HepG2 (cell line): ENCODE results near the gene THRAP3.

Experiments used
- CREM ChIP-seq, 2 experiments: sonication (generic) in 1 of 2; formaldehyde crosslinking in 1 of 2; IDR thresholded peaks; 2 replicates each; pipeline versions ENCODE4 v1.4.0 to v1.6.1; 2016 to 2020; ENCODE audit warnings: antibody characterized with exemption in 1 of 2, mild to moderate bottlenecking in 1 of 2, missing genetic modification reagents in 1 of 2
- POLR2AphosphoS5 ChIP-seq: IDR thresholded peaks from 2 replicates; pipeline ENCODE4 v1.6.1; 2012; ENCODE audit warnings: low read depth, low read length
- TF ChIP-seq, protein P1 (sequence below), 2 experiments: sonication (generic) in 1 of 2; formaldehyde crosslinking in 1 of 2; IDR thresholded peaks; 2 replicates each; pipeline versions ENCODE4 v1.4.0 to v1.6.1; 2016 to 2020; ENCODE audit warnings: borderline replicate concordance in 1 of 2, low read depth in 1 of 2, mild to moderate bottlenecking in 1 of 2, missing genetic modification reagents in 1 of 2

- TF ChIP-seq POLR2AphosphoS5: no peak
- TF ChIP-seq, protein P1, sequence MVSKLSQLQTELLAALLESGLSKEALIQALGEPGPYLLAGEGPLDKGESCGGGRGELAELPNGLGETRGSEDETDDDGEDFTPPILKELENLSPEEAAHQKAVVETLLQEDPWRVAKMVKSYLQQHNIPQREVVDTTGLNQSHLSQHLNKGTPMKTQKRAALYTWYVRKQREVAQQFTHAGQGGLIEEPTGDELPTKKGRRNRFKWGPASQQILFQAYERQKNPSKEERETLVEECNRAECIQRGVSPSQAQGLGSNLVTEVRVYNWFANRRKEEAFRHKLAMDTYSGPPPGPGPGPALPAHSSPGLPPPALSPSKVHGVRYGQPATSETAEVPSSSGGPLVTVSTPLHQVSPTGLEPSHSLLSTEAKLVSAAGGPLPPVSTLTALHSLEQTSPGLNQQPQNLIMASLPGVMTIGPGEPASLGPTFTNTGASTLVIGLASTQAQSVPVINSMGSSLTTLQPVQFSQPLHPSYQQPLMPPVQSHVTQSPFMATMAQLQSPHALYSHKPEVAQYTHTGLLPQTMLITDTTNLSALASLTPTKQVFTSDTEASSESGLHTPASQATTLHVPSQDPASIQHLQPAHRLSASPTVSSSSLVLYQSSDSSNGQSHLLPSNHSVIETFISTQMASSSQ (IDR thresholded peaks at IDR 0.05; ENCODE audit: low read depth): no peak
- TF ChIP-seq, protein P1 (CRISPR knock-in tag; IDR thresholded peaks at IDR 0.05; ENCODE audit: borderline replicate concordance): no peak
- TF ChIP-seq CREM (IDR thresholded peaks at IDR 0.05): no peak
- TF ChIP-seq CREM (CRISPR knock-in tag; IDR thresholded peaks at IDR 0.05): no peak
Observed at GRCh38 chr1:36303650-36304360, 79.6 kb downstream of the THRAP3 start.
